Fibroblast of mammary gland (primary cell): ENCODE data around the gene TNNI2.

ENCODE experiments used
- DNase-seq: peaks from one replicate; pipeline ENCODE4 v3.0.0-alpha.2; 2010; ENCODE audit warnings: low read depth
- H3K4me3 ChIP-seq: 2 replicates; pipeline ENCODE4 v1.5.1; 2011; ENCODE audit warnings: low read depth, mild to moderate bottlenecking, low read length, moderate library complexity; ENCODE audit not compliant: control insufficient read depth
- TF ChIP-seq, protein P1 (sequence below): conservative IDR thresholded peaks from 2 replicates; pipeline ENCODE4 v1.5.1; 2011; ENCODE audit warnings: low read depth, low read length, inconsistent platforms; ENCODE audit not compliant: control insufficient read depth, insufficient read depth

The TNNI2 gene

DNA sequence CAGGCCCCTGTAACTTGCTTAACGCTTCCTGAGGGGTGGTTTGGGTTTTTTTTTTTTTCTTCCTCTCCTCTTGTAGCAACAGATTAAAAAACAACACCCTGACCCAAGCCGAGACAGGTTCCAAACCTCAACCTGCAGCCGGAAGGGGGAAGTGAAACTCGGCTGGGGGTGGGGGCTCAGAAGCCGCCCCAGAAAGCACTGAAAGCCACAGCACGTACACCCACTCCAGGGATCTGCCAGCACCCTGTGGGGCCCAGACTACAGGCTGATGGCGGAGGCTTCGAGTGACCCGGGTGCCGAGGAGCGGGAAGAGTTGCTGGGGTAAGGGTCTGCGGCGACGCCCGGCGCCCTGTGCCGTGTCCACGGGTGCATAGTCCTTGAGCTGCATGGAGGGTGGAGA lies 14.1 kb downstream of the TNNI2 start, which contains the start of gene LSP1:
TSS of gene LSP1 (plus strand) at position 208 of the 400 bp plus-strand sequence. CDS start at position 269, 61 bp downstream.
- no peak within 1 kb of the TSS for H3K4me3 ChIP-seq
- DNase-seq: no peak
- TF ChIP-seq, protein P1, sequence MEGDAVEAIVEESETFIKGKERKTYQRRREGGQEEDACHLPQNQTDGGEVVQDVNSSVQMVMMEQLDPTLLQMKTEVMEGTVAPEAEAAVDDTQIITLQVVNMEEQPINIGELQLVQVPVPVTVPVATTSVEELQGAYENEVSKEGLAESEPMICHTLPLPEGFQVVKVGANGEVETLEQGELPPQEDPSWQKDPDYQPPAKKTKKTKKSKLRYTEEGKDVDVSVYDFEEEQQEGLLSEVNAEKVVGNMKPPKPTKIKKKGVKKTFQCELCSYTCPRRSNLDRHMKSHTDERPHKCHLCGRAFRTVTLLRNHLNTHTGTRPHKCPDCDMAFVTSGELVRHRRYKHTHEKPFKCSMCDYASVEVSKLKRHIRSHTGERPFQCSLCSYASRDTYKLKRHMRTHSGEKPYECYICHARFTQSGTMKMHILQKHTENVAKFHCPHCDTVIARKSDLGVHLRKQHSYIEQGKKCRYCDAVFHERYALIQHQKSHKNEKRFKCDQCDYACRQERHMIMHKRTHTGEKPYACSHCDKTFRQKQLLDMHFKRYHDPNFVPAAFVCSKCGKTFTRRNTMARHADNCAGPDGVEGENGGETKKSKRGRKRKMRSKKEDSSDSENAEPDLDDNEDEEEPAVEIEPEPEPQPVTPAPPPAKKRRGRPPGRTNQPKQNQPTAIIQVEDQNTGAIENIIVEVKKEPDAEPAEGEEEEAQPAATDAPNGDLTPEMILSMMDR: no peak

DNA sequence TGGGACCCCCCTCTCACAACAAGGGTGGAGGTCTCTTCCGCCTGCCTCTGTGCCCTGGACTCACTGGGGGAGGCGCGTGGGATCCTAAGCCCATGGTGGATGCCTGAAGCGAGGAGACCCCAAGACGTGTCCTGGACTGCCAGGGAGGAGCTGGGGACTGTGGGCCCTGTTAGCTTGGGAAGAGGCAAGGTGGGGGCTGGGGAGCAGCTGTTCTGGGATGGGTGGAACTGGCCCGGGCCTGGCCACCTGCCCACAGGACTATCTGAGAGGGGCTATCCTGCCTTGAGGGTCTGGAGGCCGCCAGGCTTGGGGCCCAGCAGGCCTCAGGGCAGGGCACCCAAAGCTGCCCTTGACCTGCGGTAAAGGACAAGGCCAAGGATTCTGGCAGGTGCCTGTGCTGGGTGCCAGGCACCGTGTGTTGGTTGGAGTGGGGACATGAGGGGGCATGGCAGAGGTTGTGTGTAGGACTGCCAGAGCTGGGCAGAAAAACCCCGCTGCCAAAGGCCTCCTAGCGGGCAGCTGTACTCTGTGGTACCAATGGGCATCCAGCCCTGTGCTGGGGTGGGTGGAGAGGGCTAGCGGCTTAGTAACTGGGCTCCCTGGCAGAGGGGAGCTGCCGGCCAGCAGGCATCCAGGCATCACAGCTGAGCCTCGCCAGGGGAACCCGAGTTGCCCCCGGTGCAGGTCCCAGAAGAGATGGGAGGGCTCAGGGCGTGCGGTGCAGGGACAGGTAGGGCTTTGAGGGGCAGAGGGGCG lies 14.8 kb downstream of the TNNI2 start:
- TF ChIP-seq, protein P1: no peak
- H3K4me3 ChIP-seq: no peak overlapping the region
- no peak for DNase-seq

DNA sequence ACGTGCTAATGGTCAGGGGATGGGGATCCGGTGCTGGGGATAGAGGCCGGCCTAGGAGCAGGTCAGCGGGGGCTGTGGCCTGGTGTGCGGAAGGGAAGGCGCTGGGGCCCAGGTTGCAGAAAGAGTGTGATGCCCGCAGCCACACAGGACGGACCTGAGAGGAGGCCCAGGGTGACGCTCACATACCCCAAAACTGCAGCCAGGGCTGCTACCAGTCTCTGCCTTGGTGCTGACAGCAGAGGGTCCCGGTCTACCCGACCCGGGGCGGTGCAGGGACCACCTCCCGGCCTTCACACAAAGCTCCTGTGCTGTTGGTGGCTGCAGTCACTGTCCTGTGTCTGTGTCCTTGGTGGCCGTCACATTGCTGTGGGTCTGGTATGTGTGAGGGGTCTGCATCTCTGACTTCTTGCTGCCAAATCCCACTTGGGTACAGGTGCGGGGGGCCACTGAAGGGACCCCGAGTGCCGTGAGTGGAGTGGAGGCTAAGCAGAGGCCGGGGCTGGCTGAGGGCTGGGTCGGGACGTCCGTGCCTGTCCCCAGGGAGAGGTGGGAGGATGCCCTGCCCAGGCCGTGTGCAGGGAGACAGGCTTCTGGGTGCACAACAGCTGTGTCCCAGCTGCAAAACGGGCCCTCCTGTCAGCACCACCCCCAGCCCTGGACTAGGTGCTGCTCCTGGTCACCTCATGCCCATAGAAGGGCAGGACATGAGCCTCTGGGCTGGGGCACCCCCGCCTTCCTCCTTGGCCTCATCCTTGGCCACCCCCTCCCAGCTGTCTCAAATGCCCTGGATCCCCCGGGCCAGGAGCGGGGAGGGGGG lies 15.6 kb downstream of the TNNI2 start:
- no peak for DNase-seq
- TF ChIP-seq, protein P1: no peak

DNA sequence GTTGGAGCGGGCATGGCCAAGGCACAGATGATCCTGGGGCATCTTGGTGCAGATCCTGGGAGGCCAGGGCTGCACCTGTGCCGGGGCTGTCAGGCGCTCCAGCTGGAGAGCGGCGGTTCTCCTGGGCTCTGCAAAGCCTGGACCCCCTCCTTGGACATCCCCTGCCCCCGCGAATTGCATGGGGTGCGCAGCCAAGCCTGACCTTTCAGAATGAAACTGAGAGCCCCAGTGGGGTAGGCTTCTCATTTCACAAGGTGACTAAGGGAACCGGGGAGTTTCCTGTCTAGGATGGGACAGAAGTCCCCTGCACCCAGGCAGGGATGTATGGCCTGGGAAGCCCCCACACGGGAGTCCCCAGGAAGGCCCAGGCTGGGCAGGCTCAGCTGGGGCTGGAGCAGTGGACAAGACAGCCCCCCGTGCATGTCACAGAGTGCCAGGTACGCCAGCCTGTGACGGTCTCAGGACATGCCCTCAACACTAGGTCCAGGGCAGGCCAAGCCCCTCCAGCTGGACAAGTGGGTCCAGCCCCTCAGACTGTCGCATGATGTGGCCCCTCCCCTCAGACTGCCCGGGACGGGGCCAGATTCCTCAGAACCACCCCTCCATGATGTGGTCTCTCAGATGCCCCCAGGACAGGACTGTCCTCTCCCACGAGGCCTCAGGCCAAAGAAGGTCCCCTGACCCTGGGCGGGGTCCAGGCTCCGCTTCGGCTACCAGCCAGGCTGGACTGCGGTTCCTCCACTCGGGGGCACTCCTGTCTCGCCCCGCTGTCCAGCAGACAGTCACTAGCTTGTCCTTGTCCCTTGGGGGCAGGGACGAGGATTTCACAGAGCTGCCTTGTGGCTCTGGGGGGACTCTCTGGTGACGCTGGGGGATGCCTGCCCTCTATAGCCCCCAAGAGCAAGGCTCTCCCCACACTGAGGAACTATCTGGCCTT lies 16.4 kb downstream of the TNNI2 start:
- TF ChIP-seq, protein P1: no peak
- H3K4me3 ChIP-seq: no peak overlapping the region
- no peak for DNase-seq

More for the DNA sequence above, 15.6 kb downstream of the TNNI2 start:
- H3K4me3 ChIP-seq: no peak overlapping the region

DNA sequence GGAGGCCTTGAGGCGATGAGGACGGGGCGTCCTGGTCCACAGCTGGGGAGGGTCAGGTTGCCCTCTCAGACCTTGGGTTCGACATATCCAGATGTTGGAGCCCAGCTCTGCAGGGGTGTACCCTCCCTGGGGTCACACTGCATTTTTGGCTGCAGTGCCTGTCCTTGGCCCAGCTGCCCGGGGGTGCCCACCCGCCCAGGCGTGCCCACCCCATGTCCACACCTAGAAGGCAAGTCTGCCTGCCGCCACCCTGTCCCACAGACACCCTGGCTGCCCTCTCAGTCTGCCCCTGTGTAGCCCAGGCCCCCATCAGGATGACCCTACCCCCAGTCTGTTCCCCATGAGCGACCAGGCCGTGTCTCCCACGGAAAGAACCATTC lies 17.1 kb downstream of the TNNI2 start:
- TF ChIP-seq, protein P1: no peak
- no peak for DNase-seq
- no peak overlapping the region for H3K4me3 ChIP-seq
